T-helper 1 cell treated with Interleukin-12 subunit alpha and Interleukin-12 subunit beta and Interleukin-4 antibody, amounts not matched to agents 30 ng/mL and 1 ng/mL, for 36 hours (primary cell): Measurements from ENCODE around the gene SMAP2. TPM values are rescaled to one million over a fixed set of nuclear protein-coding genes. Genes with fewer than 3 reads are reported as not detected.

Experiments
- intact Hi-C: fragments of 100-400 bp; cut with micrococcal nuclease; formaldehyde crosslinking; loops from one replicate; pipeline ENCODE4 v1.15.1; 2024
- total RNA-seq: library from RNA; stranded (reverse); gene quantifications from 2 replicates; pipeline ENCODE4 v1.2.3, GENCODE V29; 2022

The SMAP2 gene
- total RNA-seq, 1 donor from 2014 or later, result 235 TPM

GRCh38 chr1:40411294-40411693, 37.8 kb downstream of the SMAP2 start:
- intact Hi-C loops, result no loop called here

DNA sequence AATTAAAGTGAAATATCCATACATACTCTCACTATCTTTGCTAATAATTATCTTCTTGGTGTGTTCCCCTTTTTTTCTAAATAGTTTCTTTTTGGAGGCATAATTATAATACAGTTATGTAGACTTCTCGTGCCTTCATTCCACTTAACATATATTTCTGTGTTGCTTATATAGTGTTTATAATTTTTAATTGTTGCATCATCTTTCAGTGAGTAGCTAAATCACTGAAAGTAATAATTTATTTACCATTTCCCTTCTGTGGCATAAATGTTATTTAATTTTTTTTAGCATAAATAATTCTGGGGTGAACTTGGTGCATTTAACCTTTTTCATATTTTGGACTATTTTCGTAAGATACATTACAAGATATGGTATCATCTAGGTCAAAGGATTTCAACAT, 38.3 kb downstream of the SMAP2 start:
- intact Hi-C loops, result no loop called here

DNA sequence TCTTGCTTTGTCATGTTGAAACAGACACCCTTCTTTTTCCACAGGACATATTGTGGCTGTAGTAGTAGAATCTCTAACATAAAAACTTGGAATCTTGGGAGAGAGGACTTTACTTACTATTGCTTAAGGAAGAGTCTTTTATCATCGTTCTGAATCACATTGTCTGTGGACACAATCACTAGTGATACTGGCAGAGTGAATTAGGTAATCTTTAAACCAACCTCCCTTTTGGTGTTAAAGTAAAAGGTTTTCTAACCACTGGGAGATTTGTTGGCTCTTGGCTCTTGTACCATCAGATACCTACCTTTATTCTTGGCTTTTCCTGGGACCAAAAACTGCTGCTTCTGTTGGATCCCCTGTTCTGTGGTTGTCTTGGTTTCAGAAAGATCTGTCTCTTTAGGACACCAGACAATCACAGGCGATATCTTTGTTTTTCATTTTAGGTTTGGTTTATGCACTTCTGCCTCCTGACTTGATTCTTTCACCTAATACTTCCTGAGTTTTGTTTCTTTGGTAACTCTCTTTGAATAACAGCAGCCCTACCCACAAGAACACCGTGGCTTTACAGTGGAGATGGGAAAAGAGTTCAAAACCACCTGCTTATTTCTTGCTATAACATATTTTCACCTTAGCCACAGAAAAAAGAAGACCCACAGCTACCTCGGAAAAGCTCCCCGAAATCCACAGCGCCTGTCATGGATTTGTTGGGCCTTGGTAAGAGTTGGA, 40.2 kb downstream of the SMAP2 start:
- intact Hi-C loops, result no loop called here

DNA sequence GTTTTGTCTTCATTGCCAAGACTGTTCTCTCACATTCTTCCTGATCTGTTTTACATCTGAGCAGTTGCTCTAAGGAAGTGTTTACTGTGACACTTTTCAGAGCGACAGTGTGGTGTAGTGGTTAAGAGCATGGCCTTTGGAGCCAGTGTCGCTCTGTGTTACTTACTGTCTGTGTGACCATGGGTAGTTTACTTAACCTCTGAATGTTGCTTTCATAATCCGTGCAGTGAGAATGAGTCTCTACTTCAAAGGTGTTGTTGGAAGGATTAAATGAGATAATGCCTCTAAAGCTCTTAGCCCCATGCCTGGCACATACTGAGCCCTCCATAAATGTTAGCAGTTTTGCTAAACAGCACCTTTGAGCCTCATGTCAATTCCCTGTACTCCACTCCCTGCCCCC, 40.8 kb downstream of the SMAP2 start:
- intact Hi-C loops, result no loop called here

DNA sequence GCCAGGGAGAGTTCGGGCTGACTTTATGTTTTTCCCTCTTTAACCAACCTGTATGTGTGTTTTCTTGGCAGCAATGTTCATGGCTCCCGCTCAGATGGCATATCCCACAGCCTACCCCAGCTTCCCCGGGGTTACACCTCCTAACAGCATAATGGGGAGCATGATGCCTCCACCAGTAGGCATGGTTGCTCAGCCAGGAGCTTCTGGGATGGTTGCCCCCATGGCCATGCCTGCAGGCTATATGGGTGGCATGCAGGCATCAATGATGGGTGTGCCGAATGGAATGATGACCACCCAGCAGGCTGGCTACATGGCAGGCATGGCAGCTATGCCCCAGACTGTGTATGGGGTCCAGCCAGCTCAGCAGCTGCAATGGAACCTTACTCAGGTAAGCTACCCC, 43.2 kb downstream of the SMAP2 start:
- intact Hi-C loops, result no loop called here

DNA sequence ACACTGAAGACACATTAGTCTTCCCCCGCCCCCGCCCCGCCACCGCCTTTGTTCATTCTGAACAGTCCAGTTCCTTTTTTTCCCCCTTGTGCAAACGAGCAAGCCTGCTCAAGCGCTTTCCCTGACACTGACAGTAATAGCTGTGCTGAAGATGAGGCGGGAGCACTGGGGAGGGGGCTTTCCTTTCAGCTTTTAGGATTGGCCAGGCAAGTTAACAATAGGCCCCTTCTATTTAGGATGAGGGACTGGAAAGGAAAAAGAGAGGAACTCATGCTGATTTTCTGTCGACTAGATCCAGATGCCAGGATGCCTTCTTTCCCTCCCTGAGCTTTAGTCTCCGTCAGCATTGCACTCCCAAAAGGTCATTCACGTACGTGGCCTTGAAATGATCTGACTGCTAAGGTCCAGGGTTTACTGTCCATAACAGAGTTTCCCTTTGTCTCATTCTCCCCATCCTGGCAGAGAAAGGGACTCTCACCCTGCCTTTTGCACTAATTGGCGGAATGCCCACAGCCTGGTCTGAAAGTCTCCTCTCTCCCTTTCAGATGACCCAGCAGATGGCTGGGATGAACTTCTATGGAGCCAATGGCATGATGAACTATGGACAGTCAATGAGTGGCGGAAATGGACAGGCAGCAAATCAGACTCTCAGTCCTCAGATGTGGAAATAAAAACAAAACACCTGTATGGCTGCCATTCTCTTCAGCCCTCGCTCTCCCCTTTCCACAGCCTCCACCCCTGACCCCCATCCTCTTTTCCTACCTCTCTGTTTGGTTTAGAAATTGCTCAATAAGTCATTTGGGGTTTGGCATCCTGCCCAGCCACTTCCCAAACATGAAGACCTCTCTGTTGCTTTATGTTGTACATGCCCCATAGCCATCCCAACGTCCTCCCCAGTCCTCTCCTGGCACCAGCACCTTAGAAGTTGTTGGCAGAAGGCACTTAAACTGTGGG, 48.2 kb downstream of the SMAP2 start:
- intact Hi-C loops, result no loop called here

DNA sequence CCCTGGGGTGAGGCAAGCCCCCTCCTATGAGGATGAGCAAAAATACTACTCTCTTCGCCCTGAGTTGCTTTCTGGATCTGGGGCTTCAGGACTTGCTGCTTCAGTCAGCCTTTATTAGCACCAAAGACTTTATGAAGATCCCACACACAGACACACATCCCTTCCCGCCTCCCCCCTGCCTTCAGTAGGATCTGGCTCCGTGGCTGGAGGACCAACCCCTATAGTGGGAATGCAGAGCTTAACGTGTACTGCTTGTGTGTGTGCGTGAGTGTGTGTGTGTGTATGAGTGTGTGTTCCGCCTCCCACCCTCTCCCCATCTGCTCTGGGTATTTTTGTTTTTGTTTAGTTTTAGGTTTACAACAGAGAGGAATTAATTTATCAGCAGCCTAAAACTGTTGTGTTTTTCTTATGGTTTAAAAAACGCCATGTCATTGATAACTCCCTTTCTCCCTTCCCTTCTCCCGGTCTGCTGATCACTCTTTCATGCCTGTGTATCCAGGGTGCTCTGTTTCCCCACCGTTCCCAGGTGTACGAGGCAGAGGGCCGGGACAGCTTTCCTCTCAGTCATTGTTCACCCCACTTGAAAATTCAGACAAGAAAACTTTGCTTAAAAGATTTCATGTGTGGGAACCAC, 49.2 kb downstream of the SMAP2 start:
- intact Hi-C loops, result no loop called here

DNA sequence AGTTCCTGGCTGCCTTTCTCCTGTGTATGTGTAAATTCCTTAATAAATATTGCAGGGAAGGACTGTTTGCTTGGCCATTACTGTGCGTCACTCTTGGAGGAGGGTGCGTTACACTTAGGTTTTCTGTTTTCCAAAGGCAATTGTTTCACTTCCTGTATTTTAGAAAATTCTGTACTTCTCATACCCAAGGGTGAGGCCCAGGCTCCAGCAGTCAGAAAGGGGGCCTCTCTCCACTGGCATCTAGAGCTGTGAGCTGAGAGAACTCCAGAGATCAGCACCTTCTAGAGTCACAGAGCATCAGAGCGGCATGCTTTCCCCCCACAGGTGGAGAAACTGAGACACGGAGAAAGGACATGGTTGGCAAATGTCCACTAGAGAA, 49.7 kb downstream of the SMAP2 start:
- intact Hi-C loops, result no loop called here

DNA sequence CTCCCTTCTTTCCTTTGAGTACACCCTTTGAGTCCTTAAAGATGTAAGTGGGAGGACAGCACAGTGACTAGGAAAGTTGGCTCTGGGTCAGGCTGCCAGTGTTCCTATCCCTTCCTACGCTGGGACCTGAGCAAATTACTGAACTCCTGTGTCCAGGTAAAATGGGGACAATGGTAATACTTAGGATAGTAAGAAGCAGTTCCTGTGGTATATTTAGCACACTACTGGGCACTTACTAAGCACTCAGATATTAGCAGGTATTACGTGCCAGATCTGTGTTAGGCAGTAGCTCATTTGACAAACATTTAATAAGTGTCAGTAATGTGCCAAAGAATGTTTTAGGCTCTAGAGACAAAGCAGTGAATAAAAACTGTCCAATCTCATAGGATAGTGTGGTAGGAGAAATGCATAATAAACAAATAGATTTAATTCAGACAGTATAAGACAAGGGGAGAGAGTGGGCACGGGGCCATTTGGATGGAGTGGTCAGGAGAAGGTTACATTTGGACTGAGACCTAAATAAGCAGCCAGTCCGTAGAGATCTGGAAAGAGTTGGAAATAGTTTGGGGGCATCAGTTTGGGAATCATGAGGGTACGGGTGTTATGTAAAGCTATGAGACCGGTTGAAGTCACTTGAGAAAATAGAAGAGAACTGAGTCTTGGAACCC, 50.6 kb downstream of the SMAP2 start:
- intact Hi-C loops, result no loop called here

DNA sequence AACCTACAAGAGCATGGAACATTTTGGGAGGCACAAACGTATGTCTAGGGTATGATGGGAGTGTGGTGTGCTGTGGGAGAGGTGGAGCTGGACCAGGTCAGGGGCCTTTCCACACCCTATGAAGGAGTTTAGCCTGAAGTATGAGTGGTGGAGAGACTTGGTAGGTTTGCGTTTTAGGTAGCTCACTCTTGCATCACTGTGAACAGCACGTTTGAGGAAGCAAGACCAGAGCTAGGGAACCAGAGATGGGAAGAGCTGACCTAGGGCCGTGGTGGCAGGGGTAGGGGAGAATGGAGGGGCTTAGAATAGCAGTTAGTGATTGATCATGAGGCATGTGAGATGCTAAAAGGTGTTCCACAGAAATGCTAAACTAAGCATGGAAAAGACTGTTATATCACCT, 51.7 kb downstream of the SMAP2 start:
- intact Hi-C loops, result no loop called here

GRCh38 chr1:40431385-40431784, 57.9 kb downstream of the SMAP2 start:
- intact Hi-C loops, result no loop called here

GRCh38 chr1:40432644-40433390, 59.3 kb downstream of the SMAP2 start:
- intact Hi-C loops, result no loop called here

DNA sequence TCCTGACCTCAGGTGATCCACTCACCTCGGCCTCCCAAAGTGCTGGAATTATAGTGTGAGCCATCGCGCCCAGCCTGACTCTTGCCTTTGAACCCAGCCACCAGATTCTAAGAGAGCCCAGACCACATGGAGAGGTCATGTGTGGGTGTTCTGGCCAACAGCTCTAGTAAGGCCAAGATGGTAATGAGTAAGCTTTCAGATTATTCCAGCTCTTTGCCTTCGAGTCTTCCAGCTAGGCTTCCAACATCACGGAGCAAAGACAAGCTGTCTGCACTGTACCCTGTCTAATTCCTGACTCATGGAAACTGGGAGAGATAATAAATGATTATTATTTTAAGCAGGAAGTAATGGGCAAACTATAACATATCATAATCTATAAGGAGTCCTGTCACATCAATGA, 61.9 kb downstream of the SMAP2 start:
- intact Hi-C loops, result no loop called here

DNA sequence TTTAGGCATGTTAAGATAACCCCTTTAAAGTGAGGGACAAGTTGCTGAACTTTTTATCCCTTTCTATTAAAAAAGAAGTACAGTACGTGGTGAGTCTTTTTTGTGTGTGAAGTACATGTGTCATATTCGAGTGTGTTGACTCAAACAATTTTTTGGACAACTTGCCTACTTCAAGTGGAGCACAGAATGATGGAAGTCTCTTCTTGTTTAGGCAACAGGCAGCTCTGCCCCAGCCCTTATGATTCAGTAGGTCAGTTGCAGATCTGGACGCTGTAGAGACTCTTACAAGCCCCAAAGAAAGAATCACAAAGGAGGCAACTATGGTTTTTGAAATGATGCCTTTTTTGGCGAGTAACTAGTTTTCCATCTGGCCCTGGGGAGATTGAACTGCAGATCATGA, 62.3 kb downstream of the SMAP2 start:
- intact Hi-C loops, result no loop called here

DNA sequence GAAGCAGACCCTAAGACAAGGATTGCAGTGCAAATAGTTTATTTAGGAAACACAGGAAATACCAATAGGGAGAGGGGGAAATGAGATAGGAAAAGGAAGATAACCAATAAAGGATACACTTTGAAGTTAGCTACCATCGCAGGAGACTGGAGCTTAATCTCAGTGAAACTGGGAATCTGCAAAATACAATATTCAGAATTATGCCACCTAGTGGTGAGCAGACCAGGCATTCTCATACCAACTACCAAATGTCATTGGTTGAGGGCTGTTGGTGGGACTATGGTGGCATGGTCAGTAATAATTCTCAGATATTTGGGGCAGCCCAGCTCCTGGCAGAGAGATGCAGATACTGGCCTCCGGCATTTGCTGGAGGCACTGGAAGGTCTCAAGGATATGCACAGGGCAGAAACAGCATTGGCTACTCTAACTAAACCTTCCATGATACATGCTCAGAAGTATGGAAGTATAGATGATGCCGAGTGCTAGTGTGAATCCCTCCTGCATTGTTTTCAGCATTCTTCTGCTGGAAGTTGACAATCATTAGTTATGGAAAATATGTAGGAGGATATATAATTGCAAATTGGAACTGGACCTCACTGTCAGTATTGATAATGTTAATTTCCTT, 65.0 kb downstream of the SMAP2 start:
- intact Hi-C loops, result loop anchor here (1.0 kb wide), 2 partner anchors 285 to 294 kb away; no protein-coding TSS in a partner anchor

- intact Hi-C loops, result no loop called here
Observed at GRCh38 chr1:40439247-40439646, 65.7 kb downstream of the SMAP2 start.

DNA sequence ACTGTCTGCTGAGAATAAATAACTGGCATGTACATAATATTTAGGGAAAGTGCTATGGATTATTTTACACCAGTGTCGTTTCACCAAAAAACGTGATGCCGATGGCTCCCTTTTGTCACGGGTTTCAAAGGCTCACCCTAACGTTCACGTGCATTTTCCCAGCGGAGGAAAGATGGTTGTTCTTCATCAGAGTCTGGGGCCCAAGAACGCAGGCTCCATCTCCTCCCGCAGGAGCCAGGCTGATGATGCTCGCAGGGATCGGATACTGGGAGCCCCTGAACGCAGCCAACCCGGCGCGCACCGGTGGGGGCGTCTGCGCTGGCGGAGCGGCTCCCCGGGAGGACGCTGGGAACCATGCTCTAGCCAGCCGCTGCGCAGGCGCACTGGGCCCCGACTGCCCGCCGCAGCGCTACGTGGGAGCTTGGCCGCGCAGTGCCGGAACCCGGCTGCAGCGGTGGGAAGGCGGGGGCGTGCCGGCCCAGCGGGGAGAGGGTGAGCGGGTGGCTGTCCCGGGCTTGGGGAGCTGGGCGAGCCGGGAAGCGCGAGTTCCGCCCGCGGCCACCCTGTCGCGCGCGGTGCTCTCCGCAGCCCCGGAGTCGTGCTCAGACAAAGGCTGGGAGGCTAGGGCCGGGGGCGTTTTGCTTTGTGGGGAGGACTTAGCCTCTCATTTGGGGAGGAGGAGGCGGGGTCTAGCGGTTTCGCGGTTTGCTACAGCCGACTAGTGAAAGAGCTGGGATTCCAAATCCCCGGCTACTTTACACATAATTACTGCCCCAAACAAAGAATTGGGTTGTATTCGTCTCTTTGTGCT, 76.4 kb downstream of the SMAP2 start, which contains the start of gene ZFP69B:
Gene ZFP69B (plus strand): TSS at position 793 of the 811 bp plus-strand sequence. CDS start 486 bp downstream, outside the sequence.
- intact Hi-C loops, result loop anchor here (1.0 to 10.0 kb wide), 6 partner anchors 27 to 415 kb away; partner anchors contain the start of genes CITED4, EXO5, SMAP2 and ZFP69

- intact Hi-C loops, result loop anchor here (1.0 to 10.0 kb wide), 6 partner anchors 27 to 414 kb away; partner anchors contain the start of genes CITED4, EXO5, SMAP2 and ZFP69
Observed at GRCh38 chr1:40450495-40451237, 77.1 kb downstream of the SMAP2 start.
